ENCODE results near the gene MCU.

DNA sequence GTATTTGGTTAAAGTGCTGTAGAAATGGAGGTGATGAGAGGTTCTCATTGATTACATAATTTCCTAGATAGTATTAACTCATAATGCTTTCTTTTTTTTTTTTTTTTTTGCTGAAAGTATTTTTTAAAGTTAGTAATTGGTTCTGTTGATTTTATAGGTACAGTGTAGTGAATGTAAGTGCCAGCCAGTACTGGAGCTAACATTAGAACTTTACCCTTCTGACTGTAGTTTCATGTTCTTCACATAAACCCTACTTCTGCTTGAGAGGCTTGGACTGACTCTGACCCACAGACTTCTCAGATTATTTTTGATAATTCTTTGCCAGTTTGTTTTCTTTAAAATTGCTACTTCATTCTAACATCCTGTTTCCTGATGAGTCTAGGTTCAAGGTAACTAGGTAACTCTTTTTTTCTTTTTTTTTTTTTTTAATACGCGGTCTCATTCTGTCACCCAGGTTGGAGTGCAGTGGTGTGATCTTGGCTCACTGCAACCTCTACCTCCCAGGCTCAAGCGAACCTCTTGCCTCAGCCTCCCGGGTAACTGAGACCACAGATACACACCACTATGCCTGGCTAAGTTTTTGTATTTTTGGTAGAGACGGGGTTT, 109.4 kb downstream of the MCU start:
- TF ChIP-seq POLR2A (IDR thresholded peaks at IDR 0.05; ENCODE audit: low read length): no peak
- TF ChIP-seq GATA1 (IDR thresholded peaks at IDR 0.05; ENCODE audit: low read depth, low read length): no peak
